ENCODE results near the gene FAM227B. TPM values are rescaled to one million over a fixed set of nuclear protein-coding genes. Genes with fewer than 3 reads are reported as not detected.

Gene FAM227B
- total and polyA plus RNA-seq, 2 of the 13 experiments (the other 11 are each of a cell fraction or from before 2014, with no cell fraction given): 1.9 to 2.6 TPM

- no peak for DNase-seq (ENCODE audit: low spot score)
- no peak overlapping the region for H3K27ac ChIP-seq (ENCODE audit: extremely low read length, insufficient read depth, low read length)
- H3K9ac ChIP-seq (ENCODE audit: insufficient read depth, low read depth, low read length): no peak overlapping the region
- no TSS peak for BruUV-seq (replicated peaks)
- H3K9me3 ChIP-seq (ENCODE audit: low read length): no peaks in the 10 kb centered on the region
- H3K79me2 ChIP-seq (ENCODE audit: insufficient read depth, low read length): no peaks in the 10 kb centered on the region
- WGBS (ENCODE audit: low lambda C conversion rate): 95% methylated on average over 3 of the region's 3 CpGs
- no peaks in the 10 kb centered on the region for H3K27me3 ChIP-seq (ENCODE audit: control insufficient read depth in 1 of 2, insufficient read depth in 2 of 2, low read length in 2 of 2)
- H4K20me1 ChIP-seq (ENCODE audit: insufficient read depth, low read length): no peaks in the 10 kb centered on the region
- H2AFZ ChIP-seq (ENCODE audit: low read length): no peak overlapping the region
- peaks cover 3 to 6% of the 10 kb centered on the region in 2 experiments for H3K36me3 ChIP-seq (replicated peaks in 1 of 2; ENCODE audit: control insufficient read depth in 1 of 2, insufficient read depth in 2 of 2, low read length in 2 of 2)
- ChIA-PET CTCF (ENCODE audit: low intra/inter-chr PET ratio, low total read pairs) (no interaction called here), POLR2A (no interaction called here)
- ATAC-seq: no peak
- FAIRE-seq: no peak
- TF ChIP-seq RXRA (CRISPR knock-in tag; IDR thresholded peaks at IDR 0.05) (no peak), DDIT3 (CRISPR knock-in tag; IDR thresholded peaks at IDR 0.05) (no peak), ZNF609 (CRISPR knock-in tag; IDR thresholded peaks at IDR 0.05; ENCODE audit: borderline replicate concordance) (no peak), ATF1 (CRISPR knock-in tag; IDR thresholded peaks at IDR 0.05) (no peak), AKAP8 (CRISPR knock-in tag; IDR thresholded peaks at IDR 0.05) (no peak), DRAP1 (CRISPR knock-in tag; IDR thresholded peaks at IDR 0.05) (no peak), ZSCAN12 (CRISPR knock-in tag; IDR thresholded peaks at IDR 0.05) (no peak), HDAC6 (IDR thresholded peaks at IDR 0.05; ENCODE audit: low read depth, low read length) (no peak), KLF6 (CRISPR knock-in tag; IDR thresholded peaks at IDR 0.05) (no peak), ZFP1 (CRISPR knock-in tag; IDR thresholded peaks at IDR 0.05) (no peak), ZBTB4 (CRISPR knock-in tag; IDR thresholded peaks at IDR 0.05; ENCODE audit: borderline replicate concordance) (no peak), PCBP2 (optimal IDR thresholded peaks at IDR 0.05; ENCODE audit: low read depth, low read length, poor library complexity, severe bottlenecking) (no peak), CCAR2 (optimal IDR thresholded peaks at IDR 0.05; ENCODE audit: low read depth, low read length) (no peak), KLF15 (CRISPR knock-in tag; IDR thresholded peaks at IDR 0.05; ENCODE audit: borderline replicate concordance) (no peak), RBAK (CRISPR knock-in tag; IDR thresholded peaks at IDR 0.05) (no peak)
- no peaks in the 10 kb centered on the region for H3K4me1 ChIP-seq (ENCODE audit: insufficient read depth, low read length)
- in situ Hi-C loops (cut with HindIII; ENCODE audit: extremely low pct_ligation_motif_present, low pct_unique_long_range_greater_than_20kb): no loop called here
- H3K4me3 ChIP-seq (replicated peaks in 1 of 3; ENCODE audit: insufficient read depth in 1 of 3, low read depth in 2 of 3, low read length in 3 of 3): no peak overlapping the region
- intact Hi-C loops (cut with micrococcal nuclease; ENCODE audit: unreplicated experiment): no loop called here
- no peak overlapping the region for H3K4me2 ChIP-seq (ENCODE audit: low read depth, low read length)
Observed at GRCh38 chr15:49300856-49301255, 319.8 kb downstream of the FAM227B start.

Measured in HepG2 (cell line).